GM18867 (cell line): ENCODE data around the gene NSRP1.
"Not testable (repeated sequence)": the region's sequence is repeated elsewhere in the genome, so short reads cannot be mapped to it uniquely, and the experiment has no call there.

Experiments
- ATAC-seq: cut with Tn5 transposase; IDR thresholded peaks from one replicate; pipeline ENCODE4 v1.9.1; 2021; ENCODE audit warnings: mild to moderate bottlenecking, moderate library complexity; ENCODE audit not compliant: unreplicated experiment

NSRP1 gene

GRCh38 chr17:30220414-30220813 lies 103.8 kb downstream of the NSRP1 start:
- no peak for ATAC-seq

DNA sequence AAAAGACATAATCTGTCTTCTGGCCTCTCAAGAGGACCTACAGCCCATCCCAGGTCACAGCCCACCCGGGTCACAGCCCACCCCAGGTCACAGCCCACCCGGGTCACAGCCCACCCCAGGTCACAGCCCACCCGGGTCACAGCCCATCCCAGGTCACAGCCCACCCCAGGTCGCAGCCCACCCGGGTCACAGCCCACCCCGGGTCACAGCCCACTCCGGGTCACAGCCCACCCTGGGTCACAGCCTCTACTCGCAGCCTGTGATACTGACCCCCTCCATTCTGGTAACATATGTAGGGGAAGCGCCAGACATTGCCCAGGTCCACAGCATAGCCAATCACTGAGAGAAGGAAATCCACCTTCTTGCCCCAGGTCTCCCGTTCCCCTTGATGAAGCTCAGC lies 104.7 kb downstream of the NSRP1 start:
- ATAC-seq, result no peak

DNA sequence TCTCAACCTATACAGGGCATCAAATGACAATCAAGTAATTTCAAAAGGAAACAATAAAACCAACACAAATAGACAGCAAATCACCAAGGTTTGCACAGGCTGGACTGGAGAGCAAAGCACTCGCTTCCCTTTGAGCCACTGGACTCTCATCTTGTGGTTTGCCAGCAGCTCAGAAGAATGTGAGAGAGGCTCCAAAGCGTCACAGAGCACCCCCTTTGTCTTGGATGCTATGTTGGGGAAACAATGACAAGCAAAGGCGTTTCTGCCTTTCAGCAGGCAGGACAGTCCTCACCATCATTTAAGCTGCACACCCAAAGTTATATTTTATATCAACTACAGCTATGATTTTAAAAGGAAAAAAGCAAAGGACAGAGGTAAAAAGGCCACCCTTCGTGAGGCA lies 105.6 kb downstream of the NSRP1 start:
- ATAC-seq, result no peak

DNA sequence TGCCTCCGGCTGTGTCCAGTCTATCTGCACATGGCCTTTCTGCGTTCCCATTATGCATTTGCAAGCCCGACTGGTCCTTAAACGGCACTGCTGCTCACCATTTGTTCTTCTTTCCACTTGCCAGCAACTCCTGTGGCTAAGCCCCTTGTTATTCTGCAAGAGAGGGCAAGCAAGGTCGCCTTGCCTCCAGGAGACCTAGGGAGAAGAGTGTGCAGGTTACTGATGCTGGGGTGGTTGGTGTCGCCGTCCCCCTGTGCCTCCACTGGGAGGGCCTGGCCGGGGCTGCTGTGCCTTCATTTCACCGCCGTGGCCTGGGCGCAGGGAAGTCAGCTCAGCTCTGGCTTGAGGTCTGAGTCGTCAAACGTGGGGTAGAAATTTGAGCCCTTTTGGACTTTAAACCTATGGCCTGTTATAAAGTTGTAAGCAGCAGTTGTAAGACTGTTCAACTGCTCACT lies 106.1 kb downstream of the NSRP1 start:
- no peak for ATAC-seq

- ATAC-seq, result no peak
These were observed 107.9 kb downstream of the NSRP1 start for GRCh38 chr17:30224419-30224960.

- ATAC-seq, result no peak
These were observed 108.5 kb downstream of the NSRP1 start for GRCh38 chr17:30225112-30225511.

GRCh38 chr17:30225919-30226553 lies 109.4 kb downstream of the NSRP1 start:
- ATAC-seq, result no peak

GRCh38 chr17:30226878-30227277 lies 110.3 kb downstream of the NSRP1 start:
- no peak for ATAC-seq

GRCh38 chr17:30228011-30228410 lies 111.4 kb downstream of the NSRP1 start:
- ATAC-seq, result no peak

- no peak for ATAC-seq
These were observed 112.4 kb downstream of the NSRP1 start for GRCh38 chr17:30229012-30229411.

DNA sequence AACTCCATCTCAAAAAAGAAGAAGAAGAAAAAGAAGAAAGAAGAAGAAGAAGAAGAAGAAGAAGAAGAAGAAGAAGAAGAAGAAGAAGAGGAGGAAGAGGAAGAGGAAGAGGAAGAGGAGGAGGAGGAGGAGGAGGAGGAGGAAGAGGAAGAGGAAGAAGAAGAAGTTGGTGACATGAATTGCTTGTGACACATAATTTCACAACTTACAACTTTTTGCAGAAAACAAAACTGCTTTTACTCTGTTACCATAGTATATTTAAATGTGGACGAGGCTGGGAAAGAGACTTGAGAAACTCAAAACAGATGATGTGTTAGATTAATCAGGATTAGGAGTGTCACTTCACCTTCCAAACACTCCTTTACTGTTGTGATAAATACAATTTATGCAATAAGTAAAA lies 113.4 kb downstream of the NSRP1 start:
- ATAC-seq, result not testable (repeated sequence)

DNA sequence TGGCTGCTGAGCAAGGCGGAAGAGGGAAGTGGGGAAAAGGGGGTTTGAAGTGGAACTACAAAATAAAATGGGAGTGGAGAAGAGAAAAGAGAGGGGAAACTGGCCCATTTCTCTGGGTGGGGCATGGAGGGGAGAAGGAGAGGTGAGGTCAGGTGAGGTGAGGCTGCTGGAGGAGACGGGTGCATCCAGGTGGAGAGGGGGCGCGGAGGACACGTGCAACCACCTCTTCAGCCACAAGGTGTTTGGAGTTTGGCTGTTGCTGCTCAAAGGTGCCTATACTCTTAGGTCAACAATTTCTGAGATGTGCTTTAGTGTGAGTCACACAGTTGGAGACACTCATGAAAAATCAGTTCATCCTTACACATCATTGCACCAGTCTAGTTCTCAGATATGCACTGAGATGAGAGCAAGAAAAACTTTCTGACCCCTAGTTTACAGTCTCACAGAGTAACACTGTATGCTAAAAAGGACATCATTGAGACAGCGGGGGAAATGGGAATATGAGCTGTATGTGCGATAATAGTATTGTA lies 114.0 kb downstream of the NSRP1 start:
- no peak for ATAC-seq

DNA sequence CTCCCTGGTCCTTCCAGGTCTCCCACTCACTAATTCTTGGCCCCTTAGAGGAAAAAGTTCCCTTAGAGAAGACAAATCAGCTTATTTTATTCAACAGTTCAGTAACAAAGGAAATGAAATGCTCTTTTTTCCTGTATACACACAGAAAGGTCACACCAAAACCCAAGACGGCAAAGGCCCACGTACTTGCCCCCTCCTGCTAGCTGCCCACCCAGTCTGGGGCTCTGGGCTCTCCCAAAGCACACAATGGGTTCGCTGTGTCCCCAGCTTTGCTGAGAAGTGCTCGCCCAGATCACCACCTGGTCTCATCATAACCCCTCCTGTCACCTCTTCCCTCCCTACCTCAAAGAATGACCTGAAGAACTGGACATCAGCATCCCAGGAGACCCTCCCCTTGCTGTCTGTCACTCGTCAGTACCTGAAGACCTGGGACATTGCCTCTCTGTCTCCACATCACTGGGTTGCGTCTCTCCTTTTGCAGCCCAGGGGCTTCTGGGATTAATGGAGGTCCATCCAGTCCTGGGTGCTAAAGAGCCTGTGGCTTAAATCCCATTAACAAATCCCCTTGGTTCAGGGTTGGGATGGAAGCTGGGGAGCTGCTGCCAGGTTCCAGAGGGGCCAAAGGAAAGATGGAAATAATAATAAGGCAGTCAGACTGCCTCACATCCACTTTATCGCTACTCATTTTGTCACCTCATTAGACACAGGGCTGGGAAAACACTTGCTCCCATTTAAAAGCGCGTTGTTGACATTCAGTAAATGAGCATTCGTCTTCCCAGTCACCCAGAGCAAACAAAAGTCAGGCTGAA lies 115.6 kb downstream of the NSRP1 start:
- ATAC-seq, result no peak

GRCh38 chr17:30232824-30233427 lies 116.3 kb downstream of the NSRP1 start:
- ATAC-seq, result no peak

GRCh38 chr17:30234296-30234695 lies 117.7 kb downstream of the NSRP1 start:
- no peak for ATAC-seq

DNA sequence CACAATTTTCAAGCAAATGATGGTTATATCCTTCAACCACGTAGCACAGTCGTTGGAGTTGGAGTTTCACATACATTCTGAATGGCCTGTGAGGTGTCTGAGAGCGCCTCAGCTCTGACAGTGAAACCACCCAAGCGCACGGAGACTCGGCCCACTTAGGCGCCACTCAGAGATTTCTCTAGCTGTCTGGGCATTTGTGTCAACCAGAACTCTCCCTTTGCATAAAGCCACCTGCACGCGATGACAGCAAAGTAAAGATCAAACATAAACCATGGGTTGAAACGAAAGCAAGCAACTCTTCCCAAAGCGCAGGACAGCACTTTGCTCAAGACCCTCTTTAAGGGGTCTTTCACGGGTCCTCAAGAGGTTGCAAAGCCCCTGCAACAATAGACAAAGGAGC lies 118.3 kb downstream of the NSRP1 start:
- peak; percentile 79 for ATAC-seq

DNA sequence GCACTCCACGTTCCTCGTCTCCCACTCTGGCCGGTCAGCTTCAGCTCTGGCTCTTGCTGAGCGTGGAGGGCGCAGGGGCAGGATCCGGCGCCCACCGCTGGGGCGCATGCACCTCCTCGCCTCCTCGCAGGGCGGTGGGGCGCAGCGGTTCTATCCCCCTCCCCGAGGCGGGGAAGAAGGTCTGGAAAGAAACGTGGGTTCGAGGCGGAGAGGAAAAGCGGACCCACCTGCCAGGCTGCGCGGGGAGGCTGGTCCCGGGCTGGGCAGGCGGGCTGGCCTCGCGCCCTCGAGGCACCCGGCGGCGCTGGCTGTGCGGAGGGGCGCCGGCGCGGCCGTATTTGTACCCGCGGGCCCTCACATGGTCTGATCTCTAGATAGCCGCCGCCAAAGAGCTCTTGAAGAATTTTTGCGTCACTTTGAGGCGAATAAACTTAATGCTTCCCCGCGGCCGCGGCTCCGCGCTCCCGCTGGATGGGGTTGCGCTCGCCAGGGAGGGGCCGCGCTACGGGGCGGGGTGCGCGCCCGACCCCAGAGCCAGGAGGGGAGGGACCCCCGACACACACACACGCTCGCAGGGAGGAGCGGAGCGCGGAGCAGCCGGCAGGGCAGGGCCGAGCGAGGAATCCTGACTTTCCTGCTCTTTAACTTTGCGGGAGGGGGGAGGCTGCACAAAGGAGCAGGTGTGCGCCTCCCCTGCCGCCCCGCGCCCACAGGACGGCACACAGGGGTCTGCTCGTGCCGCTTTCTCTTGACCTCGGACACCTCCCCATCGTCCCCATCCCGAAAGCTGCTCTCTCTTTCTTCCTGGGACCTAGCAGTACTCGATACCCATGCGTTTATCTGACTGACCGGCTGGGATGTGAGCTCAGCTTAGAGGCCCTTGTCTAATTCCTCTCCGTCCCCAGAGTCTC lies 119.0 kb downstream of the NSRP1 start, which contains the start of gene SLC6A4:
Gene SLC6A4 (minus strand): TSS at position 312 of the 911 bp plus-strand sequence. CDS start 13,739 bp downstream, outside the sequence.
- ATAC-seq, result no peak
